ENCODE measurements around the gene ARF4.

The ARF4 gene

GRCh38 chr3:57582474-57583168 is 14.5 kb downstream of the ARF4 start:
- Histone ChIP-seq H3K4me3 (ENCODE audit: low read length in 2 of 2) (no peak overlapping the region), H3K9me3 (ENCODE audit: control insufficient read depth in 2 of 2, low read length in 2 of 2) (no peaks in the 10 kb centered on the region), H3K27me3 (ENCODE audit: control insufficient read depth in 1 of 2, insufficient read depth in 2 of 2, low read length in 2 of 2) (no peaks in the 10 kb centered on the region), H3K27ac (ENCODE audit: low read length) (no peak overlapping the region), H3K36me3 (ENCODE audit: control insufficient read depth in 2 of 2, insufficient read depth in 2 of 2, low read length in 2 of 2) (peaks cover 6 to 7% of the 10 kb centered on the region in 2 donors), H3K9ac (ENCODE audit: low read length in 2 of 2) (no peak overlapping the region), H3K4me1 (ENCODE audit: control insufficient read depth, insufficient read depth, low read length) (no peaks in the 10 kb centered on the region)

- H3K27ac ChIP-seq (ENCODE audit: low read length), result no peak overlapping the region
- H3K9me3 ChIP-seq (ENCODE audit: control insufficient read depth in 2 of 2, low read length in 2 of 2), result no peaks in the 10 kb centered on the region
- H3K9ac ChIP-seq (ENCODE audit: low read length in 2 of 2), result no peak overlapping the region
- peaks cover 7 to 18% of the 10 kb centered on the region in 2 donors for H3K36me3 ChIP-seq (ENCODE audit: control insufficient read depth in 2 of 2, insufficient read depth in 2 of 2, low read length in 2 of 2)
- H3K4me3 ChIP-seq (ENCODE audit: low read length in 2 of 2), result no peak overlapping the region
- no peaks in the 10 kb centered on the region for H3K27me3 ChIP-seq (ENCODE audit: control insufficient read depth in 1 of 2, insufficient read depth in 2 of 2, low read length in 2 of 2)
- H3K4me1 ChIP-seq (ENCODE audit: control insufficient read depth, insufficient read depth, low read length), result no peaks in the 10 kb centered on the region
These were observed 19.3 kb downstream of the ARF4 start for GRCh38 chr3:57577801-57578200.

DNA sequence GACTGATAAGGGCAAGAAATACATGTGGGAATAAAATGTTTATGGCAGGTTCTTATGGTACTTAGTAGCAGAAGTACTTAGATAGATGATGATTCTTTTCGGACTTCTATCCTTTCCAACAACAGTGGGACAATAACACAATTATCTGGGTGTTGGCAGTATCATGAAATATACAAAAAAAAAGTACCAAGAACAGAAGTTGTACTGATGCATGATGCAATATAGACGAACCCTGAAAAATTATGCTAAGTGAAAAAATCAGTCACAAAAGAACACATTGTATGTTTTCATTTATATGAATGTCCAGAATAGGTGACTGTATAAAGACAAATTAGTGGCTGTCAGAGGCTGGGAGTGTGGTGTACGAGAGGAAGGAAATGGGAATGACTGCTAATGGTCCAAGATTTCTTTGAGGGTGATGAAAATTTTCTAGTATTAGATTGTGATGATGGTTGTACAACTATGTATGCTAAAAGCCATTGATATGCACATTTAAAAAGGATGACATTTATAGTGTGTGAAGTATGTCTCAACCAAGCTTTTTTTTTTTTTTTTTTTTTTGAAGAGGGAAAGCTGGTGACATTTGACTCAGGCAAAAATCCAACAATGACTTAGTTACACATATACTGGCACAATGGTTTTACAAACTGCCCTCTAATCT is 21.0 kb downstream of the ARF4 start:
- Histone ChIP-seq H3K9me3 (ENCODE audit: control insufficient read depth in 2 of 2, low read length in 2 of 2) (no peaks in the 10 kb centered on the region), H3K4me1 (ENCODE audit: control insufficient read depth, insufficient read depth, low read length) (no peaks in the 10 kb centered on the region), H3K27me3 (ENCODE audit: control insufficient read depth in 1 of 2, insufficient read depth in 2 of 2, low read length in 2 of 2) (no peaks in the 10 kb centered on the region), H3K36me3 (ENCODE audit: control insufficient read depth in 2 of 2, insufficient read depth in 2 of 2, low read length in 2 of 2) (peaks cover 8 to 22% of the 10 kb centered on the region in 2 donors), H3K9ac (ENCODE audit: low read length in 2 of 2) (no peak overlapping the region), H3K27ac (ENCODE audit: low read length) (no peak overlapping the region), H3K4me3 (ENCODE audit: low read length in 2 of 2) (no peak overlapping the region)

DNA sequence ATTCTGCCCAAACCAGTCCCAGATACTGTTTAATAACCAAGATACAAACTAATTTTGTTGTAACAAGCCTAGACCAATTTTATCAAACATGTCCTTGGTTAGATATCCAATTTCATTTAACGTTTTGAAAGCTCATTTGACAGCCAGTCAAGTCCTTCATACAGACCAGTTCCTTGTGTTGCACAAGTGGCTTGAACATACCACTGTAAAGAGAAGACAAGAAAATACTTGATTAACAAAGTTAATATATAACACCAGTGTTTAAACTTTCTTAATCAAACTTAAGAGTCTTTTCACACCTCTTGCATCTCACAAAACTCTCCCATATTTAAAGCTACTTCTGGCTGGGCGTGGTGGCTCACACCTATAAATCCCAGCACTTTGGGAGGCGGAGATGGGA is 25.0 kb downstream of the ARF4 start:
- Histone ChIP-seq H3K4me1 (ENCODE audit: control insufficient read depth, insufficient read depth, low read length) (no peaks in the 10 kb centered on the region), H3K36me3 (ENCODE audit: control insufficient read depth in 2 of 2, insufficient read depth in 2 of 2, low read length in 2 of 2) (peaks cover 12 to 22% of the 10 kb centered on the region in 2 donors), H3K27ac (ENCODE audit: low read length) (no peak overlapping the region), H3K9me3 (ENCODE audit: control insufficient read depth in 2 of 2, low read length in 2 of 2) (no peaks in the 10 kb centered on the region), H3K27me3 (ENCODE audit: control insufficient read depth in 1 of 2, insufficient read depth in 2 of 2, low read length in 2 of 2) (no peaks in the 10 kb centered on the region), H3K9ac (ENCODE audit: low read length in 2 of 2) (no peak overlapping the region), H3K4me3 (ENCODE audit: low read length in 2 of 2) (no peak overlapping the region)

- H3K4me1 ChIP-seq (ENCODE audit: control insufficient read depth, insufficient read depth, low read length), result no peaks in the 10 kb centered on the region
- H3K27ac ChIP-seq (ENCODE audit: low read length), result no peak overlapping the region
- no peaks in the 10 kb centered on the region for H3K27me3 ChIP-seq (ENCODE audit: control insufficient read depth in 1 of 2, insufficient read depth in 2 of 2, low read length in 2 of 2)
- H3K36me3 ChIP-seq (ENCODE audit: control insufficient read depth in 2 of 2, insufficient read depth in 2 of 2, low read length in 2 of 2), result peaks cover 12 to 19% of the 10 kb centered on the region in 2 donors
- H3K9ac ChIP-seq (ENCODE audit: low read length in 2 of 2), result no peak overlapping the region
- H3K9me3 ChIP-seq (ENCODE audit: control insufficient read depth in 2 of 2, low read length in 2 of 2), result no peaks in the 10 kb centered on the region
- no peak overlapping the region for H3K4me3 ChIP-seq (ENCODE audit: low read length in 2 of 2)
These were observed 26.3 kb downstream of the ARF4 start for GRCh38 chr3:57570878-57571277.

DNA sequence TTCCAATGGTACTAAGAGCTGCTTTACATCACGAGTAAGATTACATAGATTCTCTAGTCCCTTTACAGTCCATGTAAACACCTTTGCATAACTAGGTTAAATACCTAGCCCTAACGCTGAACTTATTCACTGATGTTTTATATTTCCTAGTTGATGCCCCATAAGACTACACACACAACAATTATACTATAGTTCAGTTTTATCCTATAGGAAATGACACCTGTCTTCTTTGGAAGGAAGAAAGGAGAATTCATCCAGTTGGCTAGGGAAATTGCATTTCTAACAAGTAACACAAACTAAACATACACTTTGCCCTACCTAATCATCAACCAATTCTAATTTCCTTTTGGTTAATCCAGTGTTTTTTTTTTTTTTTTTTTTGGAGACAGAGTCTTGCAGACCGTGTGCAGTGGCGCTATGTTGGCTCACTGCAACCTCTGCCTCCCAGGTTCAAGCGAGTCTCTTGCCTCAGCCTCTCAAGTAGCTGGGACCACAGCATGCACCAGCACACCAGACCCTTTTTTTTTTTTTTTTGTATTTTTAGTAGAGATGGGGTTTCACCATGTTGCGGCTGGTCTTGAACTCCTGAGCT is 27.2 kb downstream of the ARF4 start:
- no peak overlapping the region for H3K9ac ChIP-seq (ENCODE audit: low read length in 2 of 2)
- no peak overlapping the region for H3K4me3 ChIP-seq (ENCODE audit: low read length in 2 of 2)
- H3K9me3 ChIP-seq (ENCODE audit: control insufficient read depth in 2 of 2, low read length in 2 of 2), result no peaks in the 10 kb centered on the region
- H3K27me3 ChIP-seq (ENCODE audit: control insufficient read depth in 1 of 2, insufficient read depth in 2 of 2, low read length in 2 of 2), result no peaks in the 10 kb centered on the region
- H3K36me3 ChIP-seq (ENCODE audit: control insufficient read depth in 2 of 2, insufficient read depth in 2 of 2, low read length in 2 of 2), result peaks cover 12 to 14% of the 10 kb centered on the region in 2 donors
- no peaks in the 10 kb centered on the region for H3K4me1 ChIP-seq (ENCODE audit: control insufficient read depth, insufficient read depth, low read length)
- no peak overlapping the region for H3K27ac ChIP-seq (ENCODE audit: low read length)

- Histone ChIP-seq H3K36me3 (ENCODE audit: control insufficient read depth in 2 of 2, insufficient read depth in 2 of 2, low read length in 2 of 2) (peaks cover 0 to 22% of the 10 kb centered on the region in 2 donors), H3K9ac (ENCODE audit: low read length in 2 of 2) (no peak overlapping the region), H3K4me1 (ENCODE audit: control insufficient read depth, insufficient read depth, low read length) (peaks cover 20% of the 10 kb centered on the region)
These were observed 37.6 kb downstream of the ARF4 start for GRCh38 chr3:57559526-57559925.

GRCh38 chr3:57557085-57557537 is 40.0 kb downstream of the ARF4 start:
- H3K9ac ChIP-seq (ENCODE audit: low read length in 2 of 2), result peak overlapping the region; percentile 95 to 97
- H3K27me3 ChIP-seq (ENCODE audit: control insufficient read depth in 1 of 2, insufficient read depth in 2 of 2, low read length in 2 of 2), result no peaks in the 10 kb centered on the region
- H3K36me3 ChIP-seq (ENCODE audit: control insufficient read depth in 2 of 2, insufficient read depth in 2 of 2, low read length in 2 of 2), result peaks cover 0 to 22% of the 10 kb centered on the region in 2 donors
- peak overlapping the region; percentile 88 for H3K27ac ChIP-seq (ENCODE audit: low read length)
- peaks cover 20% of the 10 kb centered on the region for H3K4me1 ChIP-seq (ENCODE audit: control insufficient read depth, insufficient read depth, low read length)
- peak overlapping the region; percentile 100 for H3K4me3 ChIP-seq (ENCODE audit: low read length in 2 of 2)
- H3K9me3 ChIP-seq (ENCODE audit: control insufficient read depth in 2 of 2, low read length in 2 of 2), result no peaks in the 10 kb centered on the region

More at GRCh38 chr3:57559526-57559925, 37.6 kb downstream of the ARF4 start:
- Histone ChIP-seq H3K27ac (ENCODE audit: low read length) (no peak overlapping the region), H3K27me3 (ENCODE audit: control insufficient read depth in 1 of 2, insufficient read depth in 2 of 2, low read length in 2 of 2) (no peaks in the 10 kb centered on the region), H3K9me3 (ENCODE audit: control insufficient read depth in 2 of 2, low read length in 2 of 2) (no peaks in the 10 kb centered on the region), H3K4me3 (ENCODE audit: low read length in 2 of 2) (no peak overlapping the region)

- H3K27me3 ChIP-seq (ENCODE audit: control insufficient read depth in 1 of 2, insufficient read depth in 2 of 2, low read length in 2 of 2), result no peaks in the 10 kb centered on the region
- H3K4me3 ChIP-seq (ENCODE audit: low read length in 2 of 2), result peak overlapping the region; percentile 100
- no peaks in the 10 kb centered on the region for H3K9me3 ChIP-seq (ENCODE audit: control insufficient read depth in 2 of 2, low read length in 2 of 2)
- peak overlapping the region; percentile 88 for H3K27ac ChIP-seq (ENCODE audit: low read length)
- H3K9ac ChIP-seq (ENCODE audit: low read length in 2 of 2), result peak overlapping the region; percentile 95 to 97
- H3K4me1 ChIP-seq (ENCODE audit: control insufficient read depth, insufficient read depth, low read length), result peaks cover 20% of the 10 kb centered on the region
- H3K36me3 ChIP-seq (ENCODE audit: control insufficient read depth in 2 of 2, insufficient read depth in 2 of 2, low read length in 2 of 2), result peaks cover 0 to 20% of the 10 kb centered on the region in 2 donors
These were observed 40.6 kb downstream of the ARF4 start for GRCh38 chr3:57556459-57557084.

GRCh38 chr3:57555738-57556458 is 41.2 kb downstream of the ARF4 start, which contains the start of gene PDE12:
TSS of gene PDE12 (plus strand) at chr3:57556274. CDS start at chr3:57556380, 106 bp downstream.
- Histone ChIP-seq H3K4me3 (ENCODE audit: low read length in 2 of 2) (peak within 1 kb of the TSS; percentile 100), H3K4me1 (ENCODE audit: control insufficient read depth, insufficient read depth, low read length) (peaks cover 20% of the 10 kb centered on the region), H3K27ac (ENCODE audit: low read length) (peak within 1 kb of the TSS; percentile 88), H3K36me3 (ENCODE audit: control insufficient read depth in 2 of 2, insufficient read depth in 2 of 2, low read length in 2 of 2) (peaks cover 0 to 17% of the 10 kb centered on the region in 2 donors), H3K9me3 (ENCODE audit: control insufficient read depth in 2 of 2, low read length in 2 of 2) (no peaks in the 10 kb centered on the region), H3K9ac (ENCODE audit: low read length in 2 of 2) (peak within 1 kb of the TSS; percentile 95 to 97), H3K27me3 (ENCODE audit: control insufficient read depth in 1 of 2, insufficient read depth in 2 of 2, low read length in 2 of 2) (no peaks in the 10 kb centered on the region)

Measured in stomach smooth muscle (tissue), 2 donors.